ELR (cell line): Measurements from ENCODE around the gene YIPF5.

ENCODE experiments used
- DNase-seq: peaks from one replicate; pipeline ENCODE4 v3.0.0-alpha.2; 2015; ENCODE audit warnings: low read depth

YIPF5 gene

DNA sequence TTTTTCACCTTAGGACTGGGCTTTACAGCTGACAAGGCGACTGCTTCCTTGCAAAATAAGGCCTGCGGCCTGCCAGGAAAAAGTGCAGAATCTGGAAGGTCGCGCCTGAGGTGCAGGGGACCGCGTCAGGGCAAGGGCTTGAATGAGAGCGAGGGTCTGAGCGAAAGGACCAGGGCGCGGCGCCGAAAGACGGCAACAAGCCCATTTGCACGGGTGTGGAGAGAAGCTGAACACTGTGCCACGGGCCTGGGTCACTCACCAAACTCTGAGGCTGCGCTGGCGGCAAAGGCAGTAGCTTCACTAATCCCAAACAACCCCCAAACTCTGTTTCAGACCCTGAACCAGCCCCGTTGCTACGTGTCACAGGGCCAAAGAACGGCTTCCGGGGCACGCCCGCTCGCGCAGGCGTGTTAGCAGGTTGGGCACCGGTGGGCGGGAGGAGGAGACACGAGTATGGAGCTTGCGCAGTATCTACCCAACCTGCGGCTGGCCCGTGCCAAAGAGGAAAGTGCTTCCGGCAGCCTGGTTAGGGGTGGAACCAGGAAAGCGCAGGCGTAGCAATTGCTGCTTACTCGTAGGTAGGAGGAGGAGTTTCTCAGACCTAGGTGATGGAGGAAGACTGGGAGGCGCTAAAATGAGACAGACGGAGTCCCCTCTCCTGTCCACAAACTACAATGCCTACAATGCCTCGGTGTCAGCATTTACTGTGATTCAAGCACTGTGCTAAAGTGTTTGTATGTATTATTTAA is at the start of gene YIPF5, which contains the start of gene KCTD16:
Gene YIPF5, minus strand, starts transcription at position 384 of the 749 bp plus-strand sequence. CDS start 704 bp downstream, outside the sequence.
Gene KCTD16, plus strand, starts transcription at position 598 of the 749 bp plus-strand sequence.
- DNase-seq = peak; percentile 98

DNA sequence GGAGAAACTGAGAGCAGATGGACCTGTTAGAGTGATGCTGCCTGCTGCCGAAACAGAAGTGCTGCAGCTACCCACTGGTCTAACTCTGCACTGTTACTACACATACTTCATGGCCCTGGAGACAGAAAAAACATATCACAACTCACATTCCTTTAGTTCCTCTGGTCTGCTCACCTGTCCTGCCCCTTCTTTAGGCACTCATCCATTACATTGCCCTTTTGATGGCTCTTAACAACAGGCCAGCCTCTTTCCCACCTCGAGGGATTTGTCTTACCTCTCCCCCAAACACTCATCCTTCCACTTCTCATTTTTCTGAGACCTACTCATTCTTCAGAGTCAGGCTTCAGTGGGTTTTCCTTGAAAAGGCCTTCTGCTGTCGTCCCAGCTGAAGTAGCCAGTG is 49.4 kb upstream of the YIPF5 start:
- no peak for DNase-seq

DNA sequence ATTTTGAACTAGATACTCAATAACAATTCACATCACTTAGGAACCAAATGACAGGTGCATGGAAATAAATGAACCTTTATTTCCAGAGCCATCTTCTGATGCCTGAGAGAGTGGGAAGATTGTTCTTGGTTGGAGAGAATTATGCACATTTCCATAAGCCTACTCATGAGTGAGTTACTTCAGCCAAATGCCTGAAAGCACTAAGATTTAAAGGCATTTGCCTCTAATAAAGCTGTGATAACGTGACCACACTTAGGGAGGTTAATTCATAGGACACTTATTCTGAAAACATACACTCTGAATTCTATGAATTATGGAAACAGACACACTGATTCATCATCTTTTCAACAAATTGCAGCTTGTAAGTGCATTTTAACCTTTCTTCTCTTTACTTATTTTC is 40.2 kb upstream of the YIPF5 start:
- DNase-seq = no peak

DNA sequence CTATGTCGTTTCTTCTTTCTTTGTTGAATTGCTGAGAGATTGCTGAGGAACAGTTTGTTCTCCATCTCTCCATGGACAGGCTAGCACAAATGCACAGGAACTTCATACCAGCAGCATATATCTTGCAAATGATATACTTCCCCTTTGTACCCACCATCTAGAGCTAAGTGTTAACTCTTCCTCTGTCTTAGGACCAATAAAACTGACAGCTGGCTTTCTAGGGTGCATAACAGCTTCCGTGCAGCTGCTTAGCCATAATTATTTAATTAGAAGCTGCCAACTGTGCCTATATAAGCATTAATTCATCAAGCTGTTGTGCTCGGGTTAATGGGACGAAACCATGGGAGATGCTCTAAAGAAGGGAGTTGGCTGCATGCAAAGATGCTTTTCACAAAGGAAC is 38.9 kb upstream of the YIPF5 start:
- no peak for DNase-seq

DNA sequence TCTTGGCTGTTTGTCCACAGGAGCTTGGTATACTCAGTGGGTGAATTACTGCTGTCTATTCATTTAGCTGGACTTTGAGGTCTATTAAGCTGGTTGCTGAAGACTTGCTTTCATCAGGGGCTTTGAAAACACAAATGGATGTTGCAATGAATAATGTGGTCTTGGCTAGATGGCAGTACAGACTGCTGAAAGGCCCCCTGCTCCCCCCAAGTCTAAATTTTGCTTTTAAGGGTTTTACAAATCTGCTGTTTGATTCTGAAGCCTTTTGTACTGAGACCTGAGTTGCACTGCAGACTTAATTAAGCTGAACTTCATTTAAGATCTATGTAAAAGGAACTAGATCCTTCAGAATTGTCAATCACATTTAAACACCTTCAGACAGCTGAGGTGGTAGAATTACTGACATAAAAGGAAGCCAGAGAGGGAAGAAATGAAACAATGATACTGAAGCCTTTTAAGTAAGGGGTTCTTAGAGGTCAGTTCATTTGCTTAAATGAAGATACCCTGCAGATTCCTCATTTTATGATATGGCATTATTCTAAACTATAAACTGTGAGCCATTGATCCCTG is 37.5 kb upstream of the YIPF5 start:
- DNase-seq = no peak

DNA sequence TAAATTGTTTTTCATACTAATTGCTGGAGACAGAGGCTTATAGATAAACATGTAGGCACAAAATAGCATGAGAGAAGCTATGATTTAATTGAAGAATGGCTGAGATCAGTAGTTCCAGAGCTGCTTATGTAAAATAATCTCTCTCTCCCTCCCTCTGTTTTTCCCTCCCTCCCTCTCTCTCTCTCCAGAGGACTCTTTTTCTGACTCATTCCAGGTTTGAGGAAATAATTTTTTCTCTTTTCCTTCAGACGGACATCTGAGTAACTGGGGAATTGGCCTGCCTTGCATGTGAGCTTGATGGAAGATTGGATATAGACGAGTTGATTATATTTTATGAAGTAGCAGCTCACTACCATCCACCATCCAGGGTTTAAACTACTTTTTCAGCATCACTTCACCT is 35.7 kb upstream of the YIPF5 start:
- peak; percentile 26 for DNase-seq

DNA sequence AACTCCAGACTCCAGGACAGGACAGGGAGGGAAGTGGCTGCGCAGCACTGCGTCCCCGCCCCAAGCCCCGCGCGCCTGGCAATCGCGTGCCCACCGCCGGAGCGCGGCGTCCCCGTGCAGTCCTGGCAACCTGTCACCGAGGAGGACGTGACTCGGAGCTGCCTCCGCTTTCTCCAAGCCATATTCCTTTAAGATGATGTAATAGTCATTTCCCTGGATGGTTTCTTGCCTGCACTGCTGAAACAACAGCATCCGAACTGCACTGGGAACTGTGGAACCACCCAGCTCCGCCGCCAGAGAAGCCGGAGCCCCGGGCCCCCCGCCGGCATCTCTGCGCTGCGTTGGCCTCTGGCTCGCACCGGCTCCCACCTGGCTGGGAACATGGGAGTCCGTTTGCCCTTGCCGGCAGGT is 34.7 kb upstream of the YIPF5 start:
- peak; percentile 59 for DNase-seq

DNA sequence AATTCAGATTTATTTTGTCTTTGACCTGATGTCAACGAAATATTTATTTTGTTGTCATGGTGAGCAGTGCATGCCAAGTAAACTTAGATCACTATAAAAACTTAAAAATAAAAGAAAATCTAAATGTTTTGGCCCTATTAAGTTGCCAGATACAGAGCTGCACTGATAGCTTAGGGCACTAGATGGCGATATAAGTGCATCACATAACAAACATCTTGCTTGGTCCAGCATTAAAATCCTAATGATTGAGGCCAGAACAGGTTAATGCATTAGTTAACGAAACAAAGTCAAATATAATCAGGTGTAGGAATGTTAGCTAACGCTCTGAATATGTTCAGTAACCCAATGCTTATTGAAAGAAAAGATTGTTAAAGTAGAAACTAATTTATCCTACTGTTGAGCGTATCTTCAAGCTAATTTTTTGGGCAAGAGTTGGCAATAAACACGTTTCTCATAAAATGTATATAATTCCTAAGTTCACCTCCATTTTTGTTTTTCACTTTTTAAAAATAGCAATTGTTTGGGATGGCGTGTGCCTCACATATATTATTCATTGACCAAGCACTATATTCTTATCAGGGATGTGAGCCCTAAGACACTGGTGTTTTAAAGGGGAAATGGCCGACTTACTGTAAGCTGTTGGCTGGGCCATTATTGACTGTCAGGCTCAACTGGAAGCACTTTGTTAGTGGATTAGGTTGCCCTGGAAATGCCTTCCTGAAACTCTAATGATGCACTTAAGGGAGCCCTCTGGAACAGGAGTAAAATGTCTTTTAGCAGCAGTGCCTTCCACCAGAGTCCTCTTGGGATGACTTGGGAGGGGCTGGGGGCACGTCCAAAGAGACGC is 33.5 kb upstream of the YIPF5 start:
- peak; percentile 74 for DNase-seq

DNA sequence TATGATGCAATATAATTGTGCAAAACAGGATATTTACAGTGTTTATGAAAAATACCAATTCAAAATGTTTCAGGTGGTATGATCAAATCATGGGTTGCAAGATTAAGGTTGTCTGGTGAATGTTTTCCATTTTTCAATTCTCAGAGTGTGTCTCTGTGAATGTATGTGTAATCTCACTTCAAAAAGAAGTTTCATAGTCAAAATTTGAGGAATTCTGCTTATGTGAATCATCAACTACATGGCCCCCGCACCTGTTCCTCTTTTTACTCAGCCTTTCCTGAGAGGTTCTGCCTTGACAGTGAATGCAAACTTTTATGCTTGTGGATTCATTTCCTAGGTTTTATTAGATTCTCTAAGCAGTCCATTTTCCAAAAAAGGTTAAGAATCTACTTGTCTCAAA is 32.3 kb upstream of the YIPF5 start:
- DNase-seq = no peak

DNA sequence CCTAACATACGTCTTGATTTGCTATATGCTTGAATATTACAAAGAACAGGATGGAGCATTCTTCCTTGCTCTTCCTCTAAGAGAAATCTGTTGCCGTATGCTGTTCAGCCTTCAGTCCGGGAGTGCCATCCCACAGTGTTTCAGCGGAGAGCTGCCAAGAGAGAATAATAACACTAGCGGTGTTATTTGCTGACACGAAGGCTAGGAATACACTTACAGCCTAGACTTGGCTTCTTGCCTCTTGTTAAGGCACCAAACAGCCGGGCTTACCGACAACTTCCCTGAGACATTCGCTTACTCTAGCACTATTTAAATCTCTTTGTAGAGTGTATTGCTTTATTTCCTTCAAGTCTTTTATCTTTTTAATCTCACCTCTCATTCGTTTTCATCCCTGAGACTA is 31.6 kb upstream of the YIPF5 start:
- DNase-seq = no peak

DNA sequence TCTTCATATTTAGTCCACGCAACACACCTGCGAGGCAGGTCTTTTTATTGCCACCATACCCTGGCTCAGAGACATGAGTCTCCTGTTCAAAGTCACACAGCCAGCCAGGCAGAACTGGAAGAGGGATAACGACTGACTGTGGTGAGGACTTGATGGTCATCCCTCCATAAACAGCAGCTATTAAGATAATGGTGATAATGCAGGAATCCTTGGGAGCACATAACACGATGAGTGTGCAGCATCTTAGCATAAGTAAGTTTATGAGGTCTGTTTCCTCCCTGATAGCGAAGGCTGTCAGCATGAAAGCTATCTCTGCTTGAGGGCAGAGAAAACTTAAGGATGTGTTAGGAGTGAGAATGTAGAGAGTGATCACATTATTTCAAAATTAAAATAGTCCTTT is 31.1 kb upstream of the YIPF5 start:
- no peak for DNase-seq

DNA sequence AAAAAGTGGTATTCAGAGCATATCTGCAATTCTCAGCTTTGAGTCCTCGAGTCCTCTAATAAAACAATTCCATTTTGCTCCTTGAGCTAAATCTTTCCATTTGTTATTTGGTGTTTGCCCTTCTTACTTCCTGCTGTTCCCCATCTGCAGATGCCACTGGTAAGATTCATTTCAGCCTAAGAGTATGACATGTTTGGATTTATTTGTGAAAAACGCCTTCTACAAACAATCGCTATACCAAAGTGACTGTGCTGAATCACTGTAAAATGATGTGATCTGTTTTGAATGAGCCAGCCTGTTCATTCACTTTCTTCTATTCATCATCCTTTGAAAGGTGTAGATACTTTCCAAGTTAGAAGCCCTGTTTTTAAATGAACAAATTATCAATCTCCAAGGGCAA is 27.9 kb upstream of the YIPF5 start:
- DNase-seq = peak; percentile 60

DNA sequence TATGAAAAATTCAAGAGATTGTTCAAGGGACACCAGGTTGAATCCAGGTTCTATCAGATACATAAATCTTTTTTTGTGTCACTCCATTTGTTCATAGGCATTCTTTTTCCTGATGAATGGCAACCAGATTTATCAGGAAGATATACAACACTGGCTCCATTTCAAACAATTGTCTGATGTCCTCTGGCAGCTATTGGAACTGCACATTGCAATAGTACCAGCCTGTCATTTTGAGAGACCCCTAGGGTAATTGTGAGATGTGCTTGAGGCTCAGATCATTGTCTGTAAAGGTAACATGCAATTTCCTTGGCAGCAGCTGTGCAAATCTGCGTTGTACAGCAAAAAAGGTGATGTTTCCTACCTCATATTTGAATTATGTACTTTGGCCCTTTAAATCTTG is 26.2 kb upstream of the YIPF5 start:
- DNase-seq = no peak

DNA sequence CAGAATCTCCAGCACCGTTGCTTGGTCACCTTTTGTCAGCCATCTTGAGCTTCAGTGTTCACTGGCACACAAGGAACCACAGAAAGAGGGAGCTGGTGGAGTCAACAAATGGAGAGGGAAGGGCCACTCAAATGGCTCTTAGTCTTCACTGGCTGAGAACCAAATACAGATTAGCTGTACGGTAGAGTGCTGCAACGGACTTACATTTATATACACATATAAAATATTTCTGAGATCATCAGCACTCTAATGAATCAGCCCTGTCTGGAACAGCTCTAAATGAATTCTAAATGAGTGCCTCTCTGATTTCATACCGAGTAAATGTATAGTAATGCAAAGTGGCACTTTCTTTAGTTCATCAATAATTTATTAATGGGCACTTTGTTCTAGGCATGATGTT is 25.0 kb upstream of the YIPF5 start:
- no peak for DNase-seq

DNA sequence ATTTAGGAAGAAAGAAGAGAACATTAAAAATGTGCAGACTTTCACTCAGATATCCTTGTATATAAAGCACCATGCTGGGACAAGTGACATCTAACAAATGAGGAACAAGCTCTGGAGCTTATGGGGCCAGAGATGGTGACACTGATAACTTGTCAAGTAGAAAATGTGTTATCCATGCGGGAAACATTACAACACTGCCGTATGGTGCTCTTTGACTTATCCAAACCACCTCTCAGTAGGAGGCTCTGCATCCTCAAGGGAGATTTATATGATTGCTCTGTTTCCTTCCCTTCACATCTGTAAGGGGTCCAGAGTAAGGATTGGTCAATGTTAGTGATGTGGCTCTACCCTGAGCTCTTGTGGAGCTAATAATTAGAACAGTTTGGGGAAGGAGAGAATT is 23.7 kb upstream of the YIPF5 start:
- no peak for DNase-seq

DNA sequence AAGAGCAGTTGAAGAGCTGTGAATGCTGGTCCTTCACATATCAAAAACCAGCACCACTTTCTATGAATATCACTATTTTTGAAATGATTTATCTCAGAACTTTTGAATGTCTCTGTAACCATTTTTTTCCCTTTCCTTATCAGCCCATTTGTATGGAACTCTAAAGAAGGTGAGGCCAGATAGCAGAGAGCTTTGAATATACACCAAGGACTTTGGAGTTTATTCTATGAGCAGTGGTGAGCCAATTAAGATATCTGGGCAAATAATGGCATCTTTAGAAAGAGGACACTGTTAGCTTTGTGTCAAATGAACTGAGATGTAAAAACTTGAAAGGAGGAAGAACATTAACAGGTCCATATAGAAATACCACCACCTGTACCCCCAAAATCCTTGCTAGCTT is 22.2 kb upstream of the YIPF5 start:
- DNase-seq = no peak

DNA sequence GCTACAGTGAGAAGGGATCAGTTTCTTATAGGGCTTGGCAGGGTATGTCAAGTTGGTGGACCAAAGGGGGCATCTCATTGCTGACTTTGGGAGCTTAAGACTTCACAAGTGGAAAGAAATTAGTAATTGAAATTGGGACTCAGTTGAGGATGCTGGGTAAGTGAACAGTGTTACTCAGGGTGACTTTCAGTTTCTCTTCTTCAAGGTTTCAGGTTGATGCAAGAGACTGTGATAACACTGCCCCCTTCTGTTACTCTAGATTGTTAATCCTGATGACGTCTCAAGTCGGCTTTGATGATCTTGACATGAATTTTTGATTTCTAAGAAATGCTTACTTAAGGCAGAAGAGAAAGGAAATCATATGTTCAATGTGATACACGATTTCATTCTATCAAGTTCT is 21.5 kb upstream of the YIPF5 start:
- peak; percentile 85 for DNase-seq

DNA sequence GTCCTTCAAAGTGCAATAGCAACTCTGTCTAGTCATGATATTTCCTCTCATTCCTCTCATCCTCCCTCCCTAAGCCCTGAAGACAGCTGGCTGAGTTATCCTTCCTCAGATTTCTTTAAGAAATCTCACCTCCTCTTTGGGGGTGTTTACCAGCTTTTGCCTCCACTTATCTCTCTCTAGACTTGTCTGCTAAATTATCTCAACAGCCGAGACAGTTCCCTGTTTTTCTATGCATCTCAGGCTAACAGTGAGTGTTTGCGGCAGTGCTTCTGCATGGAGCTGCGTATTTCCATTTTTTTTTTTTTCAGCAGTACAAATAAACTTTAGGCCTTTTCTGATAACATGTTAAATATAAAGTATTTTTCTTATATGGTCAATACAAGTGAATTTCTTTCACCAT is 21.1 kb upstream of the YIPF5 start:
- no peak for DNase-seq

DNA sequence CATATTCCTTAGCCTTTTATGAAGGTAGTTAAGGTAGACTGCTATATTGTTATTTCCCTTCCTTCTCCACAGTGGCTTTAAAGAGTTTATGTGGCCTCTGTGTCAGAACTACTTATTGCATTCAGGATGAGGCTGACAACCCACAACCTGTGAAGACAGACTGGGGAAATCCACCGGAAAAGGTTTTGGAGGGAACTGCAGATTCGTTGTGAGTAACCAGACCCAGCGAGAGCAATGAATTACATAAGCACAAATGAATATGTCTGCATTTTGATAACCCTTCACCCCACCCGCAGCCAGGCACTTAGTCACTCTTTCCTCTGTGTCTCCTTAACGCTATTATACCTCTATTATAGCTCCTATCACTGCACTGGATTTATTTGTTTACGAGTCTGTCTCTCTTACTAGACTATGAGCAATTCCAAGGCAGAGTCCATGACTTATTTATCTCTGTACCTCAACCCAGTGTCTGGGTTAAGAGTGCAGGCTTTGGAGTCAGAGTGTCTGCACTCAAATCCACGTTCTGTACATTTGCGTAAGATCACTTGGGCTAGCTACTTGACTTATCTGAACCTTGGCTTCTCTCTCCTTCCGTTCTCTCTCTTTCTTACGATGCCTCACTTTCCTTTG is 19.5 kb upstream of the YIPF5 start:
- peak; percentile 96 for DNase-seq

DNA sequence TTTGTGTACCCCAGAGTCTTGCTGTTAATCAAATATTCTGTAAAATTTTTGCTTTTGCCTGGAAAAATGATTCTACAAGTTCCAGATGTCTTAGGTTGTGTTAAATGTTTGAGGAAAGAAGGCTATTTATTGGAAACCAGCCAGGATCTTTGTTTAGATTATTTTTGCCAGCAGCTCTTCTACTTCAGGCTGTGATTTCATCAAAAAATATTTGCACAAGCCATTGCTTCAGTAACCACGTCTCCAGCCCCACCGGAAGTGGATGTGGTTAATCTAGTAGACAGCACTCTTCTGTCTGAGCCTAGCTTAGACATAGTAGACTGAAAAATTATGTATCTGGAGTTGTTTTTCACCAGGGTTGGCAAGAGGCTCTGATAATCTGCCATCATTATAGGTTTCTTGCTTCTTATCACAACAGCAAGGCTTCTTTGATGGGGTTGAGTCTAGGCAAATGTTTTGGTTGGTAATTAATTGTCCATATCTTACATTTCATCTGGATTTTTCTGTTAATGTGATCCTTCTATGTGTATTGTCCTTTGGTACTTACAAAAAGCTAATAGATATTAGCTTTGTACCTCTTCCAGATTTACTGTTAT is 17.3 kb upstream of the YIPF5 start:
- DNase-seq = peak; percentile 97

DNA sequence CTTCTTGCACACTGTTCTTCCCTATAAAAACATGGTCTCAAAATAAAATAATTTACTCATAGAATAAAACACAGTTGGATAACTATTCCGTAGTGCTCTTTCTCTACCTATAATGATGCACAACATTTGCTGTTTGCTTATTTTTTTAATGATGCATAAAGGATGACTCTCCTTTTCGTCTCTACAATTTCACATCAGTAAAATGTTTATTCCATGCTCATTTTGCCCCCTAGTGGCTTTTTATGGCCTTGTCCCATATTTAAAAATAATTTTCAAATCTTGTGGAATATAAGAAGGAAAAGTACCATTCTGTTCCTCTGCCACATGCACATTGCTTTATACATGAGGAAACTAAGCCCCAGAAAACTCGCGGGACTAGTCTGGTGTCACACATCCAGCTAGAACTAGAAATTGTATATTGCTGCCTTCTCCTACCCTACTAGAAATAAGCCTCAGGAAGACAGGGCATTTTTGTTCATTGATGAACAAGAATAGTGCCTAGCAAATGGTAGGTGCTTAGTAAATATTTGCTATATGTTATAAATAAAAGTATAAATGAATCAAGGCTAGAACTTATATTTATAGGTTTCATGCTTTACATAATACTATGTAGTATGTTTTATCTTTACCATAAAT is 12.9 kb upstream of the YIPF5 start:
- DNase-seq = peak; percentile 84

DNA sequence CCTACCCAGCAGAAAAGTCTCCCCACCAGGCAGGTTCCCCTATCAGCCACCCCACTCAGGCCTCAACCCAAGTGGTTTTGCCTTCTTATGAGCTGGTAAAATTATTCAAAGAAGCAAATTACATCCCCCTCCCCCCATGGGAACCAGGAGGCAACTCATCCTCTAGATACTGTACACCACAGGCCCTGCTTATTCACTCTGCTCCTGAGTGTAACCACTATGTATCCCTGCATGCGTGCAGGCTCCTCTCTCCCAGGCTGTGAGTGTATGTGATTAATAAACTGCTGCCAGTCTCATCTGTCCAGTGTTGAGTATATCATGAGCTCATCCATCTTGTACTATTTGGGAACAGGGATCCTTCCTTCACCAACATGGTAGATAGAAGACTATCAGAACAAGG is 8.8 kb upstream of the YIPF5 start:
- peak; percentile 48 for DNase-seq
